GM12878 (cell line): ENCODE measurements around the gene ATXN1. TPM values are rescaled to one million over a fixed set of nuclear protein-coding genes. Genes with fewer than 3 reads are reported as not detected.

Source experiments
- ASH2L ChIP-seq: fragments of 300-600, 200-600 bp; sonication (generic); IDR thresholded peaks from 2 replicates; pipeline ENCODE4 v1.6.1; 2017; ENCODE audit warnings: low read depth, mild to moderate bottlenecking, borderline replicate concordance
- ATF7 ChIP-seq: fragments of 450-650 bp; IDR thresholded peaks from 2 replicates; pipeline ENCODE4 v1.6.1; 2016; ENCODE audit warnings: low read depth, mild to moderate bottlenecking
- EED ChIP-seq: sonication (generic); IDR thresholded peaks from 2 replicates; pipeline ENCODE4 v1.6.1; 2016; ENCODE audit warnings: antibody characterized with exemption, low read depth
- IRF4 ChIP-seq: IDR thresholded peaks from 2 replicates; pipeline ENCODE4 v1.6.1; 2011; ENCODE audit warnings: low read depth, low read length
- JUND ChIP-seq: IDR thresholded peaks from 2 replicates; pipeline ENCODE4 v1.6.1; 2012; ENCODE audit warnings: low read depth, mild to moderate bottlenecking, low read length, improper control_type of control experiment, moderate library complexity
- MEF2A ChIP-seq: IDR thresholded peaks from 2 replicates; pipeline ENCODE4 v1.6.1; 2011; ENCODE audit warnings: low read depth, mild to moderate bottlenecking, low read length, moderate library complexity; ENCODE audit not compliant: insufficient read depth
- NFIC ChIP-seq: IDR thresholded peaks from 2 replicates; pipeline ENCODE4 v1.6.1; 2012; ENCODE audit warnings: low read depth, mild to moderate bottlenecking, inconsistent platforms, low read length, moderate library complexity
- NFYB ChIP-seq: IDR thresholded peaks from 2 replicates; pipeline ENCODE4 v1.6.1; 2011; ENCODE audit warnings: low read depth, mild to moderate bottlenecking, low read length, improper control_type of control experiment, moderate library complexity; ENCODE audit not compliant: insufficient read depth
- POLR2AphosphoS5 ChIP-seq: IDR thresholded peaks from 2 replicates; pipeline ENCODE4 v1.6.1; 2011; ENCODE audit warnings: mild to moderate bottlenecking, low read length, inconsistent platforms
- SIX5 ChIP-seq: IDR thresholded peaks from 2 replicates; pipeline ENCODE4 v1.6.1; 2011; ENCODE audit warnings: mild to moderate bottlenecking, low read depth, low read length, moderate library complexity; ENCODE audit not compliant: severe bottlenecking
- SREBF2 ChIP-seq: IDR thresholded peaks from 2 replicates; pipeline ENCODE4 v1.6.1; 2012; ENCODE audit warnings: mild to moderate bottlenecking, low read length
- ZNF24 ChIP-seq: fragments of 450-650 bp; IDR thresholded peaks from 2 replicates; pipeline ENCODE4 v1.6.1; 2017; ENCODE audit warnings: antibody characterized with exemption, mild to moderate bottlenecking
- polyA plus RNA-seq, 11 experiments: library from polyadenylated mRNA; depleted of rRNA in 4 of 11; unstranded in 6 of 11; stranded (reverse) in 5 of 11; fragments of >200 nt; fragmentation: Nextera tagmentation in 4 of 11; fragmentation: Illumina TruSeq in 1 of 11; extraction: Ambion mirVana in 4 of 11; extraction: Trizol in 1 of 11; gene quantifications; 1 replicate in 1 of 11; 2 replicates in 10 of 11; pipeline versions ENCODE4 v1.2.1 to v1.2.3, GENCODE V29; 2011 to 2016; ENCODE audit warnings: inconsistent platforms in 2 of 11, missing spikeins in 2 of 11, low read depth in 1 of 11
- total RNA-seq, 4 experiments: library from RNA; depleted of rRNA in 3 of 4; stranded (reverse); fragments of >200 nt in 3 of 4; fragmentation: Illumina TruSeq in 1 of 4; extraction: Trizol in 1 of 4; gene quantifications; 2 replicates each; pipeline versions ENCODE4 v1.2.1 to v1.2.3, GENCODE V29; 2013 to 2021
- TF ChIP-seq, protein P1 (sequence below): fragments of 150-350 bp; IDR thresholded peaks from 2 replicates; pipeline ENCODE4 v1.6.1; 2014; ENCODE audit warnings: mild to moderate bottlenecking, low read depth, low read length
- TF ChIP-seq, protein P2 (sequence below), 3 experiments: IDR thresholded peaks in 2 of 3; conservative IDR thresholded peaks in 1 of 3; 2 replicates each; pipeline ENCODE4 v1.5.1; 2011; ENCODE audit warnings: low read depth in 3 of 3, low read length in 3 of 3, mild to moderate bottlenecking in 3 of 3, control low read depth in 2 of 3, moderate library complexity in 2 of 3, inconsistent platforms in 1 of 3, mixed read lengths in 1 of 3; ENCODE audit not compliant: control insufficient read depth in 2 of 3, insufficient read depth in 1 of 3; ENCODE audit errors: extremely low read depth in 1 of 3
- TF ChIP-seq, protein P3 (sequence below): fragments of 450-650 bp; IDR thresholded peaks from 2 replicates; pipeline ENCODE4 v1.6.1; 2016; ENCODE audit warnings: mild to moderate bottlenecking, moderate library complexity, borderline replicate concordance
- TF ChIP-seq, protein P4 (sequence below): IDR thresholded peaks from 2 replicates; pipeline ENCODE4 v1.6.1; 2011; ENCODE audit warnings: low read depth, low read length, improper control_type of control experiment, borderline replicate concordance
- TF ChIP-seq, protein P5 (sequence below): fragments of 450-650 bp; IDR thresholded peaks from 2 replicates; pipeline ENCODE4 v1.6.1; 2016; ENCODE audit warnings: mild to moderate bottlenecking
- TF ChIP-seq, protein P6 (sequence below): IDR thresholded peaks from 2 replicates; pipeline ENCODE4 v1.6.1; 2012; ENCODE audit warnings: low read depth, low read length, improper control_type of control experiment

The ATXN1 gene
- total and polyA plus RNA-seq, 10 of the 15 experiments (the other 5 are each of a cell fraction or from before 2014, with no cell fraction given), result 12.2 to 51.2 (median 20.5) TPM

DNA sequence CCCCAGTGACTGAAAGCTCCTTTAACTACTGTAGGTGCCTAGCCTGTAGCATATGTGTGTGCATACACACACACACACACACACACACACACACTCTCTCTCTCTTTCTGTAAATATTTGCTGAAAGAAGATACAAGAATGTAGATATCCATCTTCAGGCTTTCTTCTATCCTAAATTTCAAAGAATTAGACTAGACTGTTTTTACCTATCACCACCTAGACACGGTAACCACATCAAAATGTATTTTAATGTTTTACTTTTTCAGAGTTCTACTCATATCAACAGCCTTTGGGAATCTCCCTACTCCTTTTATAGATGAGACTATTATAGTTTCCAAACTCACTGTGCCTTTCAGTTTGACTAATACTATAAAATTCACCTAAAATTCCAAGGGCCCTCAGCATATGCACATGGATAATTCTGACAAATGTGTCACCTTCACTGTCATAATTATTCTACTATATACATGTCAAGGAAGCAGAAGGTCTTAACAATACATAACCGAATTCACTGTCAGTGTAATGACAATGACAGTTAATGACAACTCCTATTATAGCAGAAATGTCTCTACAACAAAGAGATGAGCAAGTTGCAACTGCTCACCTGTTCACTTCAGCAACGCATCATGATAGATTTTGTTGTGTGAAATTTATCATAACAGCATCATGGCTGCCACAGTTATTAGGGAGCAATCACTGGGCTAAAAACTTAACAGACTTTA, 286.3 kb downstream of the ATXN1 start (continued):
- TF ChIP-seq, protein P1, sequence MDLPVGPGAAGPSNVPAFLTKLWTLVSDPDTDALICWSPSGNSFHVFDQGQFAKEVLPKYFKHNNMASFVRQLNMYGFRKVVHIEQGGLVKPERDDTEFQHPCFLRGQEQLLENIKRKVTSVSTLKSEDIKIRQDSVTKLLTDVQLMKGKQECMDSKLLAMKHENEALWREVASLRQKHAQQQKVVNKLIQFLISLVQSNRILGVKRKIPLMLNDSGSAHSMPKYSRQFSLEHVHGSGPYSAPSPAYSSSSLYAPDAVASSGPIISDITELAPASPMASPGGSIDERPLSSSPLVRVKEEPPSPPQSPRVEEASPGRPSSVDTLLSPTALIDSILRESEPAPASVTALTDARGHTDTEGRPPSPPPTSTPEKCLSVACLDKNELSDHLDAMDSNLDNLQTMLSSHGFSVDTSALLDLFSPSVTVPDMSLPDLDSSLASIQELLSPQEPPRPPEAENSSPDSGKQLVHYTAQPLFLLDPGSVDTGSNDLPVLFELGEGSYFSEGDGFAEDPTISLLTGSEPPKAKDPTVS, result no peak
- TF ChIP-seq JUND (peak; percentile 70; the same call in 1 of the 2 replicates), NFYB (no peak), MEF2A (peak; percentile 99), IRF4 (peak; percentile 83), SREBF2 (no peak), ZNF24 (no peak), SIX5 (no peak), POLR2AphosphoS5 (no peak), ASH2L (no peak), EED (peak; percentile 86), ATF7 (peak; percentile 72; the same call in 1 of the 2 replicates), NFIC (peak; percentile 100)
- TF ChIP-seq, protein P2, sequence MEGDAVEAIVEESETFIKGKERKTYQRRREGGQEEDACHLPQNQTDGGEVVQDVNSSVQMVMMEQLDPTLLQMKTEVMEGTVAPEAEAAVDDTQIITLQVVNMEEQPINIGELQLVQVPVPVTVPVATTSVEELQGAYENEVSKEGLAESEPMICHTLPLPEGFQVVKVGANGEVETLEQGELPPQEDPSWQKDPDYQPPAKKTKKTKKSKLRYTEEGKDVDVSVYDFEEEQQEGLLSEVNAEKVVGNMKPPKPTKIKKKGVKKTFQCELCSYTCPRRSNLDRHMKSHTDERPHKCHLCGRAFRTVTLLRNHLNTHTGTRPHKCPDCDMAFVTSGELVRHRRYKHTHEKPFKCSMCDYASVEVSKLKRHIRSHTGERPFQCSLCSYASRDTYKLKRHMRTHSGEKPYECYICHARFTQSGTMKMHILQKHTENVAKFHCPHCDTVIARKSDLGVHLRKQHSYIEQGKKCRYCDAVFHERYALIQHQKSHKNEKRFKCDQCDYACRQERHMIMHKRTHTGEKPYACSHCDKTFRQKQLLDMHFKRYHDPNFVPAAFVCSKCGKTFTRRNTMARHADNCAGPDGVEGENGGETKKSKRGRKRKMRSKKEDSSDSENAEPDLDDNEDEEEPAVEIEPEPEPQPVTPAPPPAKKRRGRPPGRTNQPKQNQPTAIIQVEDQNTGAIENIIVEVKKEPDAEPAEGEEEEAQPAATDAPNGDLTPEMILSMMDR (IDR thresholded peaks at IDR 0.05 in 2 of 3, conservative IDR thresholded peaks at IDR 0.05 in 1 of 3; ENCODE audit: control insufficient read depth in 2 of 3, extremely low read depth in 1 of 3, insufficient read depth in 1 of 3, low read depth in 3 of 3, low read length in 3 of 3), result no peak
- TF ChIP-seq, protein P3, sequence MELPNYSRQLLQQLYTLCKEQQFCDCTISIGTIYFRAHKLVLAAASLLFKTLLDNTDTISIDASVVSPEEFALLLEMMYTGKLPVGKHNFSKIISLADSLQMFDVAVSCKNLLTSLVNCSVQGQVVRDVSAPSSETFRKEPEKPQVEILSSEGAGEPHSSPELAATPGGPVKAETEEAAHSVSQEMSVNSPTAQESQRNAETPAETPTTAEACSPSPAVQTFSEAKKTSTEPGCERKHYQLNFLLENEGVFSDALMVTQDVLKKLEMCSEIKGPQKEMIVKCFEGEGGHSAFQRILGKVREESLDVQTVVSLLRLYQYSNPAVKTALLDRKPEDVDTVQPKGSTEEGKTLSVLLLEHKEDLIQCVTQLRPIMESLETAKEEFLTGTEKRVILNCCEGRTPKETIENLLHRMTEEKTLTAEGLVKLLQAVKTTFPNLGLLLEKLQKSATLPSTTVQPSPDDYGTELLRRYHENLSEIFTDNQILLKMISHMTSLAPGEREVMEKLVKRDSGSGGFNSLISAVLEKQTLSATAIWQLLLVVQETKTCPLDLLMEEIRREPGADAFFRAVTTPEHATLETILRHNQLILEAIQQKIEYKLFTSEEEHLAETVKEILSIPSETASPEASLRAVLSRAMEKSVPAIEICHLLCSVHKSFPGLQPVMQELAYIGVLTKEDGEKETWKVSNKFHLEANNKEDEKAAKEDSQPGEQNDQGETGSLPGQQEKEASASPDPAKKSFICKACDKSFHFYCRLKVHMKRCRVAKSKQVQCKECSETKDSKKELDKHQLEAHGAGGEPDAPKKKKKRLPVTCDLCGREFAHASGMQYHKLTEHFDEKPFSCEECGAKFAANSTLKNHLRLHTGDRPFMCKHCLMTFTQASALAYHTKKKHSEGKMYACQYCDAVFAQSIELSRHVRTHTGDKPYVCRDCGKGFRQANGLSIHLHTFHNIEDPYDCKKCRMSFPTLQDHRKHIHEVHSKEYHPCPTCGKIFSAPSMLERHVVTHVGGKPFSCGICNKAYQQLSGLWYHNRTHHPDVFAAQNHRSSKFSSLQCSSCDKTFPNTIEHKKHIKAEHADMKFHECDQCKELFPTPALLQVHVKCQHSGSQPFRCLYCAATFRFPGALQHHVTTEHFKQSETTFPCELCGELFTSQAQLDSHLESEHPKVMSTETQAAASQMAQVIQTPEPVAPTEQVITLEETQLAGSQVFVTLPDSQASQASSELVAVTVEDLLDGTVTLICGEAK, result no peak
- TF ChIP-seq, protein P4, sequence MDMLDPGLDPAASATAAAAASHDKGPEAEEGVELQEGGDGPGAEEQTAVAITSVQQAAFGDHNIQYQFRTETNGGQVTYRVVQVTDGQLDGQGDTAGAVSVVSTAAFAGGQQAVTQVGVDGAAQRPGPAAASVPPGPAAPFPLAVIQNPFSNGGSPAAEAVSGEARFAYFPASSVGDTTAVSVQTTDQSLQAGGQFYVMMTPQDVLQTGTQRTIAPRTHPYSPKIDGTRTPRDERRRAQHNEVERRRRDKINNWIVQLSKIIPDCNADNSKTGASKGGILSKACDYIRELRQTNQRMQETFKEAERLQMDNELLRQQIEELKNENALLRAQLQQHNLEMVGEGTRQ, result no peak
- TF ChIP-seq, protein P5, sequence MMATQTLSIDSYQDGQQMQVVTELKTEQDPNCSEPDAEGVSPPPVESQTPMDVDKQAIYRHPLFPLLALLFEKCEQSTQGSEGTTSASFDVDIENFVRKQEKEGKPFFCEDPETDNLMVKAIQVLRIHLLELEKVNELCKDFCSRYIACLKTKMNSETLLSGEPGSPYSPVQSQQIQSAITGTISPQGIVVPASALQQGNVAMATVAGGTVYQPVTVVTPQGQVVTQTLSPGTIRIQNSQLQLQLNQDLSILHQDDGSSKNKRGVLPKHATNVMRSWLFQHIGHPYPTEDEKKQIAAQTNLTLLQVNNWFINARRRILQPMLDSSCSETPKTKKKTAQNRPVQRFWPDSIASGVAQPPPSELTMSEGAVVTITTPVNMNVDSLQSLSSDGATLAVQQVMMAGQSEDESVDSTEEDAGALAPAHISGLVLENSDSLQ, result peak; percentile 65
- TF ChIP-seq, protein P6, sequence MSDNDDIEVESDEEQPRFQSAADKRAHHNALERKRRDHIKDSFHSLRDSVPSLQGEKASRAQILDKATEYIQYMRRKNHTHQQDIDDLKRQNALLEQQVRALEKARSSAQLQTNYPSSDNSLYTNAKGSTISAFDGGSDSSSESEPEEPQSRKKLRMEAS, result no peak
